Measurements from ENCODE around the gene F10. TPM values are rescaled to one million over a fixed set of nuclear protein-coding genes. Genes with fewer than 3 reads are reported as not detected.
"Not testable (repeated sequence)": the region's sequence is repeated elsewhere in the genome, so short reads cannot be mapped to it uniquely, and the experiment has no call there.

Gene F10
- total RNA-seq, 2 donors from 2014 or later = 1.0 TPM; not detected in 1

DNA sequence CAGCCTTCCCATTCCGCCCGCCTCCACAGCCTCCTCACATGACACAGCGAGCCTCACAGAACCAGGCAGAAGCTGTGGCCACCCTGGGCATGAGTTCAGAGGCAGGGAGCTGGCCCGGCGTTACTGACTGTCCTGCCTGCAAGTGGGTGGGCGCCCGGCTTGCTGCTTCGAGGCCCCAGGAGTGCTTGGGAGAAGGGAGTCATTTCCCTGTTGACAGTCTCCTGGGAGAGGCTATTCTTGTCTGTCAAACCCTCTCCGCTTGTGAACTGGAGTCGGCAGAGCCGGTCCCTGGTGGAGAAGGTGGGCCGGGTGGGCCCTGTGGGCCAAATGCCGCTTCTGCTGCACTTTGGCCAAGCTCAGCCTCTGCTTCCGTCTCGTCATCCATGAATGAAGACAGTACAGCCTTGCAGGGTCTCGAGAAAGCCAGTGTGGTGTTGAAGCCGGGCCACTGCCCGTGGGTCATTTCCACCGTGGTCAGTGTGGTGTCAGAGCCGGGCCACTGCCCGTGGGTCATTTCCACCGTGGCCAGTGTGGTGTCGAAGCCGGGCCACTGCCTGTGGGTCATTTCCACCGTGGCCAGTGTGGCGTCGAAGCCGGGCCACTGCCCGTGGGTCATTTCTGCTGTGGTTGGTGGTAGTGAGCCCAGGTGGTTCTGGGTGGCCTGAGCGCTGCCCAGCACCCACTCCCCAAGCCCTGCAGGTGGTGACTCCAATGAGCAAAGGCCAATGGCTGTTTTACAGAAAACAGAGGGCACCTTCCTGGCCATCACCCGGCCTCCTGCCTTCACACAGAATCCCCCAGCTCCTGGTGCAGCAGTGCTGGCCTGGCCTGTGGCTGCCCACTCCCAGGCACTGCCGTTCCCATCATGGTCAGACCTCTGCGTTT, 30.5 kb upstream of the F10 start:
- Mint-ChIP-seq H3K27ac (no peak overlapping the region), H3K4me1 (no peaks in the 10 kb centered on the region), H3K36me3 (ENCODE audit: low read depth) (no peaks in the 10 kb centered on the region), H3K4me3 (no peak overlapping the region), H3K27me3 (no peaks in the 10 kb centered on the region), H3K9me3 (no peaks in the 10 kb centered on the region)
- no peak for ATAC-seq (replicated peaks)

- no peak for ATAC-seq (replicated peaks)
- H3K4me1 Mint-ChIP-seq = no peaks in the 10 kb centered on the region
- no peaks in the 10 kb centered on the region for H3K36me3 Mint-ChIP-seq (ENCODE audit: low read depth)
- H3K9me3 Mint-ChIP-seq = no peaks in the 10 kb centered on the region
- no peaks in the 10 kb centered on the region for H3K27me3 Mint-ChIP-seq
- H3K27ac Mint-ChIP-seq = no peak overlapping the region
- no peak overlapping the region for H3K4me3 Mint-ChIP-seq
Observed at GRCh38 chr13:113092776-113093579, 29.6 kb upstream of the F10 start.

DNA sequence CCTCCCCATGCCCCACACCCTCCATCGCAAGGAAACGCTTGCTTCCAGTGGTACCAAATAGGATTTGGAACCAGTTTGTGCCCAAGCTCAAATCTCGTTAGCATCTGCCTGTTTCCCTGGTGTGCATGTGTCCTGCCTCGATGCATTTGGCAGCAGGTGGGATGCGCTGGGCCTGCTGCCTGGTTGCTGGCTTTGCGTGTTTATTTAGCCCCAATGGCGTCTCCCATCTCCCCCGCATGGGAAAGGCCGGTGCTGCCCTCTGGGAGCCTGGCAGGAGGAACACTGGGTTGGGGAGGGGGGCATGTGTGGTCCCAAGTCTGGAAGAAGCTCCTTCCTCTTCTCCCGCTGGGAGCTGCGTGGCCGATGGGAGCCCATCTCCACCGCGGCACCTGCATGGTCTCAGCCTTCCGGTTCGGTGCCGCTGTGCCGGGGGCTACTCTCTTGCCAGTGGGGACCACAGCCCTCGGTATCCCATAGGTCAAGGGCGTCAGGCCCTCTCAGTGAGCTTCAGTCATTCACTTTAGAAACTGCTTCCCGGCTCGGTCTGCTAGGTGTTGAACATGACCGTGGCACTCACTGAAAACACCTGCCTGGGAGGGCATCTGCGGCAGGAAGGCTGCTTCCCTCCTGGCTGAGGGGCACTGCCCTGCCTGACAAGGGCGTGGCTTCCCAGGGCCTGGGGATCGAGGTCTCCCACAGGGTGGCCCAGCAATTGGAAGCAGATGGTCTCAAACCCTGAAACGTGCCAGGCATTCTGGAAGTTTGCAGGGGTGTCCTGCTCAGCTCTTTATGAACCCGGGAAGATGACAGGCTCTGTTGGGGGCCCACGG, 28.8 kb upstream of the F10 start:
- Mint-ChIP-seq H3K27me3 (no peaks in the 10 kb centered on the region), H3K4me1 (no peaks in the 10 kb centered on the region), H3K9me3 (no peaks in the 10 kb centered on the region), H3K4me3 (no peak overlapping the region), H3K36me3 (ENCODE audit: low read depth) (no peaks in the 10 kb centered on the region), H3K27ac (no peak overlapping the region)
- ATAC-seq (replicated peaks) = no peak

DNA sequence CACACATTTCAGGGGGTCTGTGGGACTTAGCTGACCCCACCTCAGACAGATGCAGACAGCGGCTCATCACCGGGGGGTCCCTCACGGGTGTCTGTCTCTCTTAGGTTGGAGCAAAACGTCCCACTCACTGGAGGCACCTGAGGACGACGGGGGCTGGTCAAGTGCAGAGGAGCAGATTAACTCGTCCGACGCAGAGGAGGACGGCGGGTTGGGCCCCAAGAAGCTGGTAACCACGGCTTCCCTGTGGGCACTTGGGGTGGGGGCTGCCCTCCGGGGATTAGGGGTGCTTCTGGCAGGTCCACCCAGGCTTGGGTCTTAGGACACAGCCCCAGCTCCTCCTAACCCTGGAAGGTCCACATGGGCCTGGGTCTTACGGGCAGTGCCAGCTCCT, 28.2 kb upstream of the F10 start:
- H3K36me3 Mint-ChIP-seq (ENCODE audit: low read depth) = no peaks in the 10 kb centered on the region
- H3K4me3 Mint-ChIP-seq = no peak overlapping the region
- H3K9me3 Mint-ChIP-seq = no peaks in the 10 kb centered on the region
- no peak for ATAC-seq (replicated peaks)
- no peaks in the 10 kb centered on the region for H3K4me1 Mint-ChIP-seq
- no peak overlapping the region for H3K27ac Mint-ChIP-seq
- no peaks in the 10 kb centered on the region for H3K27me3 Mint-ChIP-seq

DNA sequence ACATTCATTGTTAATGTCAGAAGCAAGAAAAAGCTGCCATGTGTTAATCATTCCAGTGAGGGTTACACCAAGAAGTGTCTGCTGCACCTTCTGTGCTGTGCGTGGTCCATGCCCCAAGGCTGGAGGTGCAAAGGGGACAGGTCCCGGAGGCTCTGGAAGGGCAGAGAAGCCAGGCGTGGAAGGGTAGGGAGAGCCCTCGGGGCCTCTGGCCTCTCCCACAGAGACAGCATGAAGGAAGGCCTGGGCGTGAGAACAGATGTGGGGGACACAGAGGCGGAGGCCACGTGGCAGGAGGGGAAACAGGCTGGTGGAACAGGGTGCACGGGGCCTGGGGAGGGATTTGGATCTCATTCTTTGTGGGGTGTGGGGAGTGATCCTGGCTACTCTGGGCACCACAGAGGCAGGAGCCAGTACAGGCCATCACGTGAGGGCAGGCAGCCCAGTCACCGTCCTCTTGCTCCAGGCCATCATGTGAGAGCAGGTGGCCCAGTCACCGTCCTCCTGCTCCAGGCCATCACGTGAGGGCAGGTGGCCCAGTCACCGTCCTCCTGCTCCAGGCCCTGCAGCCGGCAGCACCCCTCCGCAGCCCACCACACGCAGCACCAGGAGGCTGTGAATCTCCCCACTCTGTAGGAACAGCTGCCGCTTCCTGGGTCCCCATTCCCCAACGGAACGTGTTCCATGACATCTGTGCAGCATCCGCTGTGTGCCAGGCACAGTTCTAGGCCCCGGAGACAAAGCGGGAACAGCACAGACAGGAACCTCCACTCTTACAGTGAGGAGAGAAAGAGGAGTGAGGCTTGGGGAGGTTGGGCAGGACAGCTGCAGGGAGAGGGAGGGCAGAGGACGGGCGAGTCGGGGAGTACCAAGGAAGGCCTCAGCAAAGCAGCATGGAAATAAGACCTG, 27.2 kb upstream of the F10 start:
- Mint-ChIP-seq H3K4me1 (no peaks in the 10 kb centered on the region), H3K9me3 (no peaks in the 10 kb centered on the region), H3K27me3 (no peaks in the 10 kb centered on the region), H3K36me3 (ENCODE audit: low read depth) (no peaks in the 10 kb centered on the region), H3K4me3 (no peak overlapping the region), H3K27ac (no peak overlapping the region)
- ATAC-seq (replicated peaks) = no peak

- Mint-ChIP-seq H3K9me3 (no peaks in the 10 kb centered on the region), H3K4me1 (no peaks in the 10 kb centered on the region), H3K36me3 (ENCODE audit: low read depth) (no peaks in the 10 kb centered on the region), H3K27ac (no peak overlapping the region), H3K4me3 (no peak overlapping the region), H3K27me3 (no peaks in the 10 kb centered on the region)
- no peak for ATAC-seq (replicated peaks)
Observed at GRCh38 chr13:113096052-113096744, 26.4 kb upstream of the F10 start.

DNA sequence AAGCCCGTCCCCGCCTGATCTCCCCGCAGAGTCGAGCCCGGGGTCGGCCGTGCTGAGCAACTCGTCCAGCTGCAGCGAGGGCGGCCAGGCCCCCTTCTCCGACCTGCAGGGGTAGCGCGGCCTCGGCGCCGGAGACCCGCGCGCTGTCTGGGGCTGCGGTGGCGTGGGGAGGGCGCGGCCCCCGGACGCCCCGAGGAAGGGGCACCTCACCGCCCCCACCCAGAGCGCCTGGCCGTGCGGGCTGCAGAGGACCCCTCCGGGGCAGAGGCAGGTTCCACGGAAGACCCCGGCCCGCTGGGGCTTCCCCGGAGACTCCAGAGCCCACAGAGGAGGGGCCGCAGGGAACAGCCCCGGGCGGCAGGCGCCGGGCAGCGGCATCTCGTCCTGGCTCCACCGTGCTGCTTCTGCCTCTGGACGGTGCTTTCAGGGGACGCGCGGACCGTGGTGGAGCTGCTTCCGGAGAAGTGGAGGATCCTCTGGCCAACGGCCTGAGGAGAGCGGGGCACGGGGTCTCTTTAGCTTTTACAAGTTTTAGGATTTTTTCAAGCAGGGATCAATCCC, 25.8 kb upstream of the F10 start:
- no peak for ATAC-seq (replicated peaks)
- H3K4me1 Mint-ChIP-seq = no peaks in the 10 kb centered on the region
- no peaks in the 10 kb centered on the region for H3K9me3 Mint-ChIP-seq
- H3K27me3 Mint-ChIP-seq = no peaks in the 10 kb centered on the region
- H3K4me3 Mint-ChIP-seq = no peak overlapping the region
- H3K36me3 Mint-ChIP-seq (ENCODE audit: low read depth) = no peaks in the 10 kb centered on the region
- no peak overlapping the region for H3K27ac Mint-ChIP-seq

DNA sequence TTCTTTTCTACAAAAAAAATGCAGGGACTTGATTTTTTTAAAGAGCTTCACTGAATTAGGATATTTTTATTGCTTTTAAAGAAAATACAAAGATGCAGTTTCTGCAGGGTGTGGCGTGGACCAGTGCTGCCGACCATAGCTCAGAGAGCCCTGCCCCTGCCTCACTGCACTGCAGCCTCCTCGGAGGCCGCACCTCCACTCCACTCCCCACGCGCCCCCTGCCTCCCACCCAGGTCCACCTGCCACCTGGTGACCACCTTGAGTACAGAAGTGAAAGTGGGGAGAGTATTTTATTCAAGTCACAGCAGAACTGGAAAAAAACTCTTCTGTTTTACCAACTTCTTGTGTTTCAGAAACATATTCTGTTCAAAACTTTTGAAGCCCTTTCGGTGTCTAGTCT, 24.9 kb upstream of the F10 start:
- no peak overlapping the region for H3K4me3 Mint-ChIP-seq
- no peak overlapping the region for H3K27ac Mint-ChIP-seq
- ATAC-seq (replicated peaks) = no peak
- H3K36me3 Mint-ChIP-seq (ENCODE audit: low read depth) = no peaks in the 10 kb centered on the region
- H3K4me1 Mint-ChIP-seq = no peaks in the 10 kb centered on the region
- H3K9me3 Mint-ChIP-seq = no peaks in the 10 kb centered on the region
- H3K27me3 Mint-ChIP-seq = no peaks in the 10 kb centered on the region

DNA sequence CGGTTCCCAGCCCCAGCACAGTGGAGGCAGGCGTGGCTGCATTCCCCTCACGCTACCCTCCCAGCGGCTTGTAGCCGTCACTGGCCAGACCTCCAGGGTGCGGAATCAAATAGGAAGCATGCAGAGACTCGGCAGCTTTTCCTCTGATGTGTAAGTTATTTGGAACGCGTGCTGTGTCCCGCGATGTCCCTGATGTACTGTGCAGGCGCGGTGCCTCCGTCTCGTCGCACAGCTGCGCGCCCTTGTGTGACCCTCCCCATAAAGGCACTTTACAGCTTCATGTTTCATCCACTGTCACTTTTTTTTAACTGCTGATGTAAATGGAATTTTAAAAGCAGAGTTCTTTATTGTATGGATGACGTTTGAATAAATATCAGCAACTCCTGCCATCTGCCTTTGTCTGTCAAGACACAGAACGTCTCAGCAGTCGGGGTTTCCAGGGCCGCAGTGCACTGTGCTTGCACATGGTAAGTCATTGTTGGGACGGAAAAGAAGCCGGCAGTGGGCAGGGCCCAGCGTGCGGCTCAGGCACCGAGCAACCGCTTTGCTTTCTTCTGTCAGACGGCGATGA, 24.4 kb upstream of the F10 start:
- no peak overlapping the region for H3K27ac Mint-ChIP-seq
- H3K4me1 Mint-ChIP-seq = no peaks in the 10 kb centered on the region
- no peak for ATAC-seq (replicated peaks)
- no peaks in the 10 kb centered on the region for H3K9me3 Mint-ChIP-seq
- no peaks in the 10 kb centered on the region for H3K27me3 Mint-ChIP-seq
- no peaks in the 10 kb centered on the region for H3K36me3 Mint-ChIP-seq (ENCODE audit: low read depth)
- no peak overlapping the region for H3K4me3 Mint-ChIP-seq

GRCh38 chr13:113099142-113099541, 23.5 kb upstream of the F10 start:
- ATAC-seq (replicated peaks) = no peak
- no peaks in the 10 kb centered on the region for H3K36me3 Mint-ChIP-seq (ENCODE audit: low read depth)
- H3K4me1 Mint-ChIP-seq = no peaks in the 10 kb centered on the region
- H3K27me3 Mint-ChIP-seq = no peaks in the 10 kb centered on the region
- no peaks in the 10 kb centered on the region for H3K9me3 Mint-ChIP-seq
- no peak overlapping the region for H3K4me3 Mint-ChIP-seq
- H3K27ac Mint-ChIP-seq = no peak overlapping the region

DNA sequence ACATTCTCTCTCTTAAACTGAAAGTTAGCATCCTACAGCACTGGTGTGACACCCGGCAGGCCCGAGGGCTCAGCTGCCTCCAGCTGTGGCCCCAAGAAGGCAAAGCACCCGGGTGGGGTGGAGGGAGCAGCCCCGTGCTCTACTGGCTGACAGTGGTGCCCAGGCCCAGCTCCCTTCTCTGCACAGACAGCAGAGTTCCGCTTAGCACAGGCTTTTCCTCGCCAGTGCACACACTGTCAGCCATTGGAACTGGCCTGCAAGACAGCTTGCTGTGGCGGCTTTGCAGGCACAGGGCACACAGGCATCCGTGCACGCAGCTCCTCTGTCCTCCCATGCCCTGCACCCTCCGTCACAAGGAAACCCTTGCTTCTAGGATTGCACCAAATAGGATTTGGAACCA, 20.3 kb upstream of the F10 start:
- H3K4me3 Mint-ChIP-seq; H3K27me3 Mint-ChIP-seq; ATAC-seq (replicated peaks); H3K4me1 Mint-ChIP-seq; H3K9me3 Mint-ChIP-seq; H3K27ac Mint-ChIP-seq; H3K36me3 Mint-ChIP-seq (ENCODE audit: low read depth): not testable (repeated sequence)

GRCh38 chr13:113102727-113103126, 19.9 kb upstream of the F10 start:
- ATAC-seq (replicated peaks) = no peak
- Mint-ChIP-seq H3K9me3 (no peaks in the 10 kb centered on the region), H3K27me3 (no peaks in the 10 kb centered on the region), H3K36me3 (ENCODE audit: low read depth) (peaks cover 7% of the 10 kb centered on the region), H3K4me1 (no peaks in the 10 kb centered on the region), H3K4me3 (no peak overlapping the region), H3K27ac (no peak overlapping the region)

GRCh38 chr13:113103646-113104045, 19.0 kb upstream of the F10 start:
- H3K27me3 Mint-ChIP-seq = no peaks in the 10 kb centered on the region
- peaks cover 7% of the 10 kb centered on the region for H3K36me3 Mint-ChIP-seq (ENCODE audit: low read depth)
- H3K4me1 Mint-ChIP-seq = no peaks in the 10 kb centered on the region
- H3K27ac Mint-ChIP-seq = no peak overlapping the region
- no peaks in the 10 kb centered on the region for H3K9me3 Mint-ChIP-seq
- ATAC-seq (replicated peaks) = peak; percentile 5
- no peak overlapping the region for H3K4me3 Mint-ChIP-seq
